Amniotic epithelial cell (primary cell): ENCODE results near the gene TPM3.
"Not testable (repeated sequence)": the region's sequence is repeated elsewhere in the genome, so short reads cannot be mapped to it uniquely, and the experiment has no call there.

Experiments used
- DNase-seq: peaks from one replicate; pipeline ENCODE4 v3.0.0-alpha.2; 2010; ENCODE audit warnings: low read depth

Gene TPM3

GRCh38 chr1:154205778-154206177 is 13.9 kb upstream of the TPM3 start:
- DNase-seq = not testable (repeated sequence)

GRCh38 chr1:154199563-154199879 is 7.6 kb upstream of the TPM3 start:
- DNase-seq = no peak

GRCh38 chr1:154198756-154199562 is 7.1 kb upstream of the TPM3 start:
- peak; percentile 85 for DNase-seq

- no peak for DNase-seq
Observed at GRCh38 chr1:154193821-154194220, 1.9 kb upstream of the TPM3 start.

- no peak for DNase-seq
Observed at GRCh38 chr1:154192476-154192875, 576 bp upstream of the TPM3 start.

GRCh38 chr1:154190550-154190949 is 1.4 kb downstream of the TPM3 start:
- peak; percentile 53 for DNase-seq

GRCh38 chr1:154186852-154187501 is 4.9 kb downstream of the TPM3 start:
- peak; percentile 29 for DNase-seq

- peak; percentile 66 for DNase-seq
Observed at GRCh38 chr1:154186177-154186576, 5.7 kb downstream of the TPM3 start.

GRCh38 chr1:154183046-154183915 is 8.6 kb downstream of the TPM3 start:
- DNase-seq = peak; percentile 95

GRCh38 chr1:154182344-154183045 is 9.4 kb downstream of the TPM3 start:
- no peak for DNase-seq

- peak; percentile 87 for DNase-seq
Observed at GRCh38 chr1:154181944-154182343, 10.0 kb downstream of the TPM3 start.

GRCh38 chr1:154179946-154180687 is 11.8 kb downstream of the TPM3 start:
- DNase-seq = no peak

- peak; percentile 54 for DNase-seq
Observed at GRCh38 chr1:154178911-154179811, 12.7 kb downstream of the TPM3 start.

- DNase-seq = peak; percentile 31
Observed at GRCh38 chr1:154178013-154178412, 13.9 kb downstream of the TPM3 start.

GRCh38 chr1:154176337-154176736 is 15.6 kb downstream of the TPM3 start:
- peak; percentile 73 for DNase-seq

- no peak for DNase-seq
Observed at GRCh38 chr1:154174654-154175053, 17.2 kb downstream of the TPM3 start.

- no peak for DNase-seq
Observed at GRCh38 chr1:154171880-154172279, 20.0 kb downstream of the TPM3 start.

GRCh38 chr1:154171223-154171583 is 20.7 kb downstream of the TPM3 start:
- DNase-seq = no peak

- DNase-seq = peak; percentile 52
Observed at GRCh38 chr1:154170547-154171222, 21.2 kb downstream of the TPM3 start.

- DNase-seq = no peak
Observed at GRCh38 chr1:154167461-154167860, 24.4 kb downstream of the TPM3 start.
